GM13976 (cell line): Measurements from ENCODE around the gene PRDM7.

ENCODE experiments used
- DNase-seq: peaks from one replicate; pipeline ENCODE4 v3.0.0; 2012; ENCODE audit warnings: low spot score
- in situ Hi-C: fragments of 300-500 bp; cut with MboI; formaldehyde crosslinking; loops from one replicate; pipeline ENCODE4 v1.12.0; 2022; ENCODE audit warnings: low sequenced_read_pairs, mixed read lengths, inconsistent platforms; ENCODE audit not compliant: unreplicated experiment
- TF ChIP-seq, protein P1 (sequence below): IDR thresholded peaks from 2 replicates; pipeline ENCODE4 v1.5.1; 2012; ENCODE audit warnings: borderline replicate concordance, mild to moderate bottlenecking; ENCODE audit not compliant: insufficient read depth; ENCODE audit errors: extremely low read depth, missing control alignments, control extremely low read depth

The PRDM7 gene

GRCh38 chr16:90044111-90044551, 33.0 kb downstream of the PRDM7 start:
- DNase-seq = peak; percentile 34
- TF ChIP-seq, protein P1, sequence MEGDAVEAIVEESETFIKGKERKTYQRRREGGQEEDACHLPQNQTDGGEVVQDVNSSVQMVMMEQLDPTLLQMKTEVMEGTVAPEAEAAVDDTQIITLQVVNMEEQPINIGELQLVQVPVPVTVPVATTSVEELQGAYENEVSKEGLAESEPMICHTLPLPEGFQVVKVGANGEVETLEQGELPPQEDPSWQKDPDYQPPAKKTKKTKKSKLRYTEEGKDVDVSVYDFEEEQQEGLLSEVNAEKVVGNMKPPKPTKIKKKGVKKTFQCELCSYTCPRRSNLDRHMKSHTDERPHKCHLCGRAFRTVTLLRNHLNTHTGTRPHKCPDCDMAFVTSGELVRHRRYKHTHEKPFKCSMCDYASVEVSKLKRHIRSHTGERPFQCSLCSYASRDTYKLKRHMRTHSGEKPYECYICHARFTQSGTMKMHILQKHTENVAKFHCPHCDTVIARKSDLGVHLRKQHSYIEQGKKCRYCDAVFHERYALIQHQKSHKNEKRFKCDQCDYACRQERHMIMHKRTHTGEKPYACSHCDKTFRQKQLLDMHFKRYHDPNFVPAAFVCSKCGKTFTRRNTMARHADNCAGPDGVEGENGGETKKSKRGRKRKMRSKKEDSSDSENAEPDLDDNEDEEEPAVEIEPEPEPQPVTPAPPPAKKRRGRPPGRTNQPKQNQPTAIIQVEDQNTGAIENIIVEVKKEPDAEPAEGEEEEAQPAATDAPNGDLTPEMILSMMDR = no peak
- in situ Hi-C loops = no loop called here

- TF ChIP-seq, protein P1 = no peak
- DNase-seq = peak; percentile 33
- in situ Hi-C loops = no loop called here
Measured at GRCh38 chr16:90043526-90043925, 33.6 kb downstream of the PRDM7 start.

DNA sequence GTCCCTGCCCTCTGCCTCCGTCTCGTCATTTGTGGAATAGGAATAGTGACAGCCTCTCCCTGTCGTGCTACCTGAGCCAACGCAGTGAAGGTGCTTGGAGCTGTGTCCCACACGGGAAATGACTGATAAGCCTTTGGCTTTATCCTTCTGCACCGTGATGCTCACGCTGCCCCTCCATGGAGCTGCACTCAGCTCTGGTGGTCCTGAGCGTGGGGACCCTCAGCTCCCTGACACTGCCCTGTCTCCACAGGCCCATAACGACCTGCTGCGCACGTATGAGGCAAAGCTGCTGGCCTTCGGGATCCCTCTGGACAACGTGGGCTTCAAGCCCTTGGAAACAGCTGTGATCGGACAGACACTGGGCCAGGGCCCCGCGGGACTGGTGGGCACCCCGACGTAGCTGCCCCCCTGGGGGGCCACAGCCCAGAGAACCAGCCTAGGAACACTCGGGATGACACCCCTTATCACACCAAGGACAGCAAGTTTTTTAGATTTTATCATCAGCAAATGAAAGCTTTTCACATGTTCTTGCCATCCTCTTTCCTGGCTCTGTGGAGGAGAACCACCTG, 34.1 kb downstream of the PRDM7 start:
- peak; percentile 26 for DNase-seq
- TF ChIP-seq, protein P1 = no peak
- in situ Hi-C loops = no loop called here

DNA sequence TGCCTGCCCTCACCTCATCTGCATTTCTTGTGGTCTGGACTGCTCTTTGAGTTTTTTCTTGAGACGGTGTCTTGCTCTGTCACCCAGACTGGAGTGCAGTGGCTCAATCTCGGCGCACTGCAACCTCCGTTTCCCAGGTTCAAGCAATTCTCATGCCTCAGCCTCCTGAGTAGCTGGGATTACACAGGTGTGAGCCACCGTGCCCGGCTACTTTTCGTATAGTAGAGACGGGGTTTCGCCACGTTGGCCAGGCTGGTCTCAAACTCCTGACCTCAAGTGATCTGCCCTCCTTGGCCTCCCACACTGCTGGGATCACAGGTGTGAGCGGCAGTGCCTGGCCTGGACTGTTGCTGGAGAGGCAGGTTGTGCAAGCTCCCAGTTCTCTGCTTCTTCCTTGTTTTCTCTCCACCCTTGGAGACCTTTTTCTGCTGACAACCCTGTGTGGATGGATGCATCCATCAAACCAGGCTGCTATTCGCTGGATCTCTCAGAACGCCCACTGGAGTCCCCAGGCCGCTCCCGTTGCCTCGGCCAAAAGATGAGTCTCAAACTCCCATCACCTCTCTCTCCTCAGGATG, 35.1 kb downstream of the PRDM7 start:
- in situ Hi-C loops = no loop called here
- no peak for DNase-seq
- TF ChIP-seq, protein P1 = no peak

- DNase-seq = peak; percentile 22
- TF ChIP-seq, protein P1 = no peak
- in situ Hi-C loops = no loop called here
Measured at GRCh38 chr16:90040152-90041023, 36.7 kb downstream of the PRDM7 start.

- TF ChIP-seq, protein P1 = no peak
- peak; percentile 12 for DNase-seq
- in situ Hi-C loops = no loop called here
Measured at GRCh38 chr16:90037276-90037675, 39.9 kb downstream of the PRDM7 start.
